ENCODE measurements around the gene KCTD17.

The KCTD17 gene

DNA sequence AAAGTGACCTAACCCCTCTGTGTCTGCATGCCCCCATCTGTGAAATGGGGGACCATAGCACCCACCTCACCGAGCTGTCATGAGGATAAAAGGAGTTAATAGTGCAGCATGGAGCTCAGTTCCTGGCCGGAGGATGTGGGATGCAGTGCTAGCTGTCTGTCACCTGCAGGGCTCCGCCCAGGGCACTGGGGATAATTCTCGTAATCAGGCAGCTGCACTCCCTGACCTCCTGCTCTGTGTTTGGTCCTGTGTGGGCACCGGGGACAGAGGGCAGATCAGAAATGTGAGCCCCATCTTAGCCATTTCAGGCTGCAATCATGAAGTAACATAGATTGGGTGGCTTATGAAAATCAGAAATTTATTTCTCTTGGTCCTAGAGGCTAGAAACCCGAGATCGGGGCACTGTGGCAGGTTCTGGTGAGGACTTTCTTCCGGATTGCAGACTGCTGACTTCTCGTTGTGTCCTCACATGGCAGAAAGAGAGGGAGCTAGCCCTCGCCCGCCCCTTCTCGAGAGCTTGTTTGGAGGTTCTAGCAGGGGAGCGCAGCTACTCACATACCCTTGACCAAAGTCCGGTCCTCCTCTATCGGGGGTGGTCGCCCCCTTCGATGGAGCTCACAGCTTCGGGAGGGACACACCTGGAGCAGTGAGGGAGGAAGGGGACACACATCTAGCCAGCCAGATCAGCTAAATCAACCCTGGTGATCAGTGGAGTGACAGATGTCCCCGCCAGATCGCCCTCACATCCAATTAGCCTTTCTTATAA, 3.2 kb downstream of the KCTD17 start:
- Histone ChIP-seq H3K27me3 (ENCODE audit: insufficient read depth, low read length) (no peaks in the 10 kb centered on the region; the same call in 1 of the 2 replicates), H3K4me1 (ENCODE audit: insufficient read depth, low read length) (no peaks in the 10 kb centered on the region), H3K27ac (ENCODE audit: low read depth, low read length) (no peak overlapping the region), H3K9ac (ENCODE audit: low read depth, low read length) (no peak overlapping the region), H3K36me3 (ENCODE audit: insufficient read depth, low read length) (peaks cover 46% of the 10 kb centered on the region), H3K4me3 (ENCODE audit: low read length) (no peak overlapping the region), H3K9me3 (ENCODE audit: insufficient read depth, low read depth, low read length) (no peaks in the 10 kb centered on the region)
- WGBS = 92% methylated on average over 20 of the region's 20 CpGs

GRCh38 chr22:37056246-37056645, 4.7 kb downstream of the KCTD17 start:
- Histone ChIP-seq H3K4me1 (ENCODE audit: insufficient read depth, low read length) (no peaks in the 10 kb centered on the region), H3K27ac (ENCODE audit: low read depth, low read length) (no peak overlapping the region), H3K4me3 (ENCODE audit: low read length) (no peak overlapping the region), H3K9me3 (ENCODE audit: insufficient read depth, low read depth, low read length) (no peaks in the 10 kb centered on the region), H3K9ac (ENCODE audit: low read depth, low read length) (no peak overlapping the region), H3K36me3 (ENCODE audit: insufficient read depth, low read length) (peaks cover 49% of the 10 kb centered on the region), H3K27me3 (ENCODE audit: insufficient read depth, low read length) (no peaks in the 10 kb centered on the region)
- WGBS = 93% methylated on average over 13 of the region's 13 CpGs

- Histone ChIP-seq H3K4me1 (ENCODE audit: insufficient read depth, low read length) (peaks cover 5% of the 10 kb centered on the region; the same call in 1 of the 2 replicates), H3K36me3 (ENCODE audit: insufficient read depth, low read length) (peaks cover 49% of the 10 kb centered on the region)
These were observed 5.7 kb downstream of the KCTD17 start for GRCh38 chr22:37057226-37057625.

GRCh38 chr22:37057796-37058510, 6.4 kb downstream of the KCTD17 start:
- no peak overlapping the region for H3K27ac ChIP-seq (ENCODE audit: low read depth, low read length)
- peaks cover 11% of the 10 kb centered on the region for H3K4me1 ChIP-seq (ENCODE audit: insufficient read depth, low read length)
- no peaks in the 10 kb centered on the region for H3K27me3 ChIP-seq (ENCODE audit: insufficient read depth, low read length)
- 93% methylated on average over 12 of the region's 12 CpGs for WGBS
- no peak overlapping the region for H3K4me3 ChIP-seq (ENCODE audit: low read length)
- peaks cover 49% of the 10 kb centered on the region for H3K36me3 ChIP-seq (ENCODE audit: insufficient read depth, low read length)
- H3K9ac ChIP-seq (ENCODE audit: low read depth, low read length) = no peak overlapping the region
- no peaks in the 10 kb centered on the region for H3K9me3 ChIP-seq (ENCODE audit: insufficient read depth, low read depth, low read length)

More at GRCh38 chr22:37057226-37057625, 5.7 kb downstream of the KCTD17 start:
- no peak overlapping the region for H3K4me3 ChIP-seq (ENCODE audit: low read length)
- H3K27ac ChIP-seq (ENCODE audit: low read depth, low read length) = no peak overlapping the region
- WGBS = 83% methylated on average over 9 of the region's 9 CpGs
- H3K27me3 ChIP-seq (ENCODE audit: insufficient read depth, low read length) = no peaks in the 10 kb centered on the region
- no peaks in the 10 kb centered on the region for H3K9me3 ChIP-seq (ENCODE audit: insufficient read depth, low read depth, low read length)
- H3K9ac ChIP-seq (ENCODE audit: low read depth, low read length) = no peak overlapping the region

DNA sequence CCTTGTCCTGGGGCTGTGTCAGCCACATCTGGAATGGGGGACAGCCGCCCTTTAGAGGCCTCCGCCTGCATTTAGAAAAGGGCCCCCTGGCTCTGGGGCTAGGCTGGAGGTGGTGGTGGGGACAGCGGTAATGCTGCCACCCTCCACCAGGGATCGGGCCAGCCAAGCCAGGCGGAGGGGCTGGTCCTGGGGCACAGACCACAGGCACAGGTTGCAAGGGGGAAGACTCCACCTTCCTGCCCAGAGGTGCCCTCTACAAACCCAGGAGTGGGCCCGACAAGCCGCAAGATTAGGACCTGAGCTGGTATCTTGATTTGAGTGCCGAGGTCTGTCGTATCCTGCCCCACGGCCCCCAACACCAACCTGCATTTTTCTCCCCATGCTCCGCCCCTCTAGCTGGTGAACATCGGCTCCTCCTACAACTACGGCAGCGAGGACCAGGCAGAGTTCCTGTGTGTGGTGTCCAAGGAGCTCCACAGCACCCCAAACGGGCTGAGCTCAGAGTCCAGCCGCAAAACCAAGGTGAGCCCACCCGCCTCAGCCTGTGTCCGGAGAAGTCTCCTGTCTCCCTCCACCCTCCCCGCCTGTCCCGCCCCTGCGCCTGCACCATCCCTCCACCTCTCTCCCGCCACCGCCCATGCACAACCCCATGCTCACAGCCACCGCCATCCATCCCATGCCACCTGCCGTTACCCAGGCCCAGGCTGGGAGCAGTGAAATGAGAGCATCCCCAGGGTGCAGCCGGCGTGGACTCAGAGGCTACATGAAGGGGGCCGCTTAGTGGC, 7.6 kb downstream of the KCTD17 start:
- no peak overlapping the region for H3K4me3 ChIP-seq (ENCODE audit: low read length)
- H3K4me1 ChIP-seq (ENCODE audit: insufficient read depth, low read length) = peaks cover 13% of the 10 kb centered on the region
- no peak overlapping the region for H3K27ac ChIP-seq (ENCODE audit: low read depth, low read length)
- H3K36me3 ChIP-seq (ENCODE audit: insufficient read depth, low read length) = peaks cover 40% of the 10 kb centered on the region
- no peak overlapping the region for H3K9ac ChIP-seq (ENCODE audit: low read depth, low read length)
- no peaks in the 10 kb centered on the region for H3K27me3 ChIP-seq (ENCODE audit: insufficient read depth, low read length)
- 92% methylated on average over 28 of the region's 28 CpGs for WGBS
- H3K9me3 ChIP-seq (ENCODE audit: insufficient read depth, low read depth, low read length) = no peaks in the 10 kb centered on the region

- Histone ChIP-seq H3K4me3 (ENCODE audit: low read length) (no peak overlapping the region), H3K36me3 (ENCODE audit: insufficient read depth, low read length) (peaks cover 40% of the 10 kb centered on the region), H3K9me3 (ENCODE audit: insufficient read depth, low read depth, low read length) (no peaks in the 10 kb centered on the region), H3K27ac (ENCODE audit: low read depth, low read length) (no peak overlapping the region), H3K27me3 (ENCODE audit: insufficient read depth, low read length) (no peaks in the 10 kb centered on the region), H3K4me1 (ENCODE audit: insufficient read depth, low read length) (peaks cover 13% of the 10 kb centered on the region), H3K9ac (ENCODE audit: low read depth, low read length) (no peak overlapping the region)
- 94% methylated on average over 9 of the region's 9 CpGs for WGBS
These were observed 8.4 kb downstream of the KCTD17 start for GRCh38 chr22:37059876-37060449.

- Histone ChIP-seq H3K9ac (ENCODE audit: low read depth, low read length) (no peak overlapping the region), H3K4me1 (ENCODE audit: insufficient read depth, low read length) (peaks cover 13% of the 10 kb centered on the region), H3K9me3 (ENCODE audit: insufficient read depth, low read depth, low read length) (no peaks in the 10 kb centered on the region), H3K4me3 (ENCODE audit: low read length) (no peak overlapping the region), H3K27me3 (ENCODE audit: insufficient read depth, low read length) (0 out of 2 replicates have a peak, but pooled peaks cover 1% of the 10 kb centered on the region), H3K27ac (ENCODE audit: low read depth, low read length) (no peak overlapping the region), H3K36me3 (ENCODE audit: insufficient read depth, low read length) (peaks cover 32% of the 10 kb centered on the region)
- WGBS = 88% methylated on average over 28 of the region's 28 CpGs
These were observed 9.5 kb downstream of the KCTD17 start for GRCh38 chr22:37060801-37061610.

- no peak overlapping the region for H3K27ac ChIP-seq (ENCODE audit: low read depth, low read length)
- peaks cover 9% of the 10 kb centered on the region; the same call in 1 of the 2 replicates for H3K27me3 ChIP-seq (ENCODE audit: insufficient read depth, low read length)
- WGBS = 88% methylated on average over 3 of the region's 10 CpGs
- peaks cover 26% of the 10 kb centered on the region for H3K36me3 ChIP-seq (ENCODE audit: insufficient read depth, low read length)
- H3K4me1 ChIP-seq (ENCODE audit: insufficient read depth, low read length) = peaks cover 13% of the 10 kb centered on the region
- no peak overlapping the region for H3K4me3 ChIP-seq (ENCODE audit: low read length)
- no peak overlapping the region; the same call in 1 of the 2 replicates for H3K9ac ChIP-seq (ENCODE audit: low read depth, low read length)
- no peaks in the 10 kb centered on the region for H3K9me3 ChIP-seq (ENCODE audit: insufficient read depth, low read depth, low read length)
These were observed 10.3 kb downstream of the KCTD17 start for GRCh38 chr22:37061611-37062375.

DNA sequence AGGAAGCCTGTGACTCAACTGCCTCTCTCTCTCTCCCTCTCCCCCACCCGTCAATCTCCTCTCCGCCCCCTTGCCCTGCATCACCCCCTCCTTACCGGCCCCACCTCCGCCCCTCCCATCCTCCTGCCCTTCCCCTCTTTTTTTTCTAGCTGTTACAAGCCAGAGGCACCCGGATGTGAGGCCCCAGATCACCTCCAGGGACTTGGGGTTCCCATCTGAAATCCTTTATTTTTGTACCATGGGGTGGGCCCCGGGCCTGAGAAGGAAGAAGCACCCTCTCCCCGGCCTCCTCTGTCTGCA, 10.8 kb downstream of the KCTD17 start:
- H3K9ac ChIP-seq (ENCODE audit: low read depth, low read length) = no peak overlapping the region
- no peak overlapping the region for H3K27ac ChIP-seq (ENCODE audit: low read depth, low read length)
- no peaks in the 10 kb centered on the region for H3K9me3 ChIP-seq (ENCODE audit: insufficient read depth, low read depth, low read length)
- 46% methylated on average over 7 of the region's 7 CpGs for WGBS
- no peak overlapping the region for H3K4me3 ChIP-seq (ENCODE audit: low read length)
- peaks cover 20% of the 10 kb centered on the region for H3K36me3 ChIP-seq (ENCODE audit: insufficient read depth, low read length)
- H3K4me1 ChIP-seq (ENCODE audit: insufficient read depth, low read length) = peaks cover 13% of the 10 kb centered on the region
- peaks cover 11% of the 10 kb centered on the region; the same call in 1 of the 2 replicates for H3K27me3 ChIP-seq (ENCODE audit: insufficient read depth, low read length)
